ENCODE measurements around the gene NDUFAF8.
A peak's percentile ranks its signal among the peaks of the same experiment; 100 is the strongest.

NDUFAF8 gene

DNA sequence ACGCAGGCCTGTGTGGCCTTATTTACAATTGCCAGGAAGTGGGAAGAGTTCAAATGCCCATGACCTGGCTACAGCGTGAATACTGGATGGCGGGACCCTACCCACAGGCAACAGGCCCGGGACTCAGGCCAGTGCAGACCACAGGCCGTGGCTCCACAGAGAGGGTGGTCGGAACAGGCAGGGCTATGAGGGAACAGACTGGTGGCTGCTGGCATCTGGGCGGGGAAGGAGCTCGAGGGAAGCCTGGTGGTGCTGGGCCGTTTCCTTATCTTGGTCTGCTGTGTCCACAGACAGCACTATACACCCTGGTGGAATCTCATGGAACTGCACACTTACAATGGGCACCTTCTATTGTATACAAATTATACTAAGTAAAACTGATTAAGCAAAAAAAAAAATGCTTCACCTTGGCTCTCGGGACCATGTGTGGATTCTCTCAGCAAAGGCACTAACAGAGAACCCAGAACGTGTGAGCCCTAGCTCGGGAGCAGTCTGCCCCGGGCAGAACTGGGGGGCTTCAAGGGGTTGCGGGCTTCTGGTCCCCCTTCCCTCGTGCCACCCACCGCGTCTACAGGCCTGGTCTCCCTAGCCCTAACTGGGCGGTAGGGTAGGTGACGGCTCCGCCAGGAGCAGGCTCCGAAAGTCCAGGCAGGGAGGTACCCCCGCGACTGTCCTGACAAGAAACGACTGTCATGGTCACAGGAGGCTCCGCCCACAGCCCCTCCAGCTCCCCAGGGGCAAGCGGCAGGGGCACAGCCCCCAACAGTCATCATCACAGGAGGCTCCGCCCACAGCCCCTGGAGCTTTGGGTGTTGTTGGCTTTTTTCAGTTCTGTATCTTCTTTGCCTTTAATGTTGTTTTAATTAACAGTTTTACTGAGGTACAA, 38.2 kb upstream of the NDUFAF8 start:
- peak; percentile 58 for DNase-seq (ENCODE audit: low spot score)

DNA sequence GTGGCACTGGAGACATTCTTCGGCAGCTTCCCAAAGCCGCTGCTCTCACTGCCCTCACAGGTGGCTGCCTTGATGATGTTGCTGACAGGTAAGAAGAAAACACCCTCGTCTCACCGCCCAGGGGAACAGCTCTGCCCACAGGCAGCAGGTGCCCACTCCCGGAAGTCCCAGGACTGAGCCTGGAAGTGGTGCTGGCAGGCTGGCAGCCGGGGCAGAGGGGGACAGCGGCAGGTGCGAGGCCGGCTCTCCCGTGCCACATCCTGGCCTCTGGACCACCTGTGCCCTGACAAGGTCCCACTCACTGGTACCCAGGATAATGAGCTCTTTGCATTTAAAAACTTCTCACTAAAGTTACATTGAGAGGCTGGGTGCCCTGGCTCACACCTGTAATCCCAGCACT, 36.8 kb upstream of the NDUFAF8 start:
- no peak for DNase-seq (ENCODE audit: low spot score)

DNA sequence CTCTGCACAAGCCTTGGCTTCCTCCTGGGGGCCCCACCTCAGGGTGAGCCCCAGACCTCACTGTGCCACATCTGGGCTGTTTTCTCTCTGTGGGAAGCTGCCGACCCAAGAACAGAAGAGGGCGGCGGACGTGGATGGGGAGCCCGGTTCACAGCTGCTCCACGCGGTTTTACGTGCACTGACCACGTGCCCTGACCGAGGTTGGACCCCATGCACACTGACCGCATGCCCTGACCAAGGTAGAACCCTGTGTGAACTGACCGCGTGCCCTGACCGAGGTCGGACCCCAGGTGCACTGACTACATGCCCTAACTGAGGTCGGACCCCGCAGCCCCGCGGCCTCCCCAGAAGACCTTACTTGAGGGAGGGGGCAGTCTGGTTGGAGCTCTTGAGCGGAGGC, 36.0 kb upstream of the NDUFAF8 start:
- no peak for DNase-seq (ENCODE audit: low spot score)

DNA sequence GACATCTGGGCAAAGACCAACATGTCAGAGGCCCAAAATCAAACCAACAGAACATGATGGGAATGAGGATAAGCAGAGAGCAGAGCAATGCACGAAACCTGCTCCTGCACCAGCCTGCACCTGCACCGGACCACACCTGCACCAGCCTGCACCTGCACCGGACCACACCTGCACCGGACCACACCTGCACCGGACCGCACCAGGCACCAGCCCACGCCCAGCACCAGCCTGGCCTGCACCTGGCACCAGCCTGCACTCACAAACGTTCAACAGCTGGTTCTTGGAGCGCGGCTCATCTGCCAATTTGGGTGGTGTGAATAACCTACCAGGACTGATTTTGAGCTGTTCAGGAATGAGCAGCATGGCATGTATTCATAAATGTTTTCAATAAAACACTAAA, 34.5 kb upstream of the NDUFAF8 start:
- no peak for DNase-seq (ENCODE audit: low spot score)

DNA sequence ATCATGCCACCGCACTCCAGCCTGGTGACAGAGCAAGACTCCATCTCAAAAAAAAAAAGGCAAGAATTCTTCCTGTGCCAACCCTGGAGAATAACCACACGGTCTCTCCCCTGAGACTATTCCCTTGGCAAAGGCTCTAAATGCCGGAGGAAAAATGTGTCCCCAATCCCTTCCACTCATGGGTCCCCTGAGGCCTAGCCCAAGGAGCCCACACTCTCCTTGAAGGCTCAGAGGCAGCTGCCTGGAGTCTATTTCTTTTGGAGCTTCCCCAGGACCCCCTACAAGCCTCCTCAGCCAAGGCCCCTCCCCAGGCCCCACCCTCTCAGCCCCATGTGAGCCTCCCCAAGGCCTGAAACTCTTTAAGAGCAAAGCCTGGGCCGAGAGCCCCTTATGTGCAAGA, 33.0 kb upstream of the NDUFAF8 start:
- no peak for DNase-seq (ENCODE audit: low spot score)

DNA sequence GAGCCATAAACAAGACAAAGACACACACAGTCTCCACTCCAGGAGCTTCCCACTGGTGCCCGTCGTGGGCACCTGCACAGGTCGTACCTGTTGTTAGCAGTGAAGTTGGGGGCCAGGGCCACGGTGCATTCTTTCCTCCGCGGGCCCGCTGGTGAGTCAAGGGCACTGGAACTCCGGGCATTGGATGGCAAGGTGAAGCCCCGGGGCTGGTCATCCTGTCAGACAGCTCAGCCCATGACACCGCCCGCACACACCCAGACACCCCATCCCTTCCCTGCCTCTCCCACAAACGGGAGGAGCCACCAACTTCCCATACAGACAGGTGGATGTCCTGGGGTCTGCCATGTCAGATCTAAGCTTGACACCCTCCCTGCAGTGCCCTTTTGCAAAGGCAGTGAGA, 32.5 kb upstream of the NDUFAF8 start:
- no peak for DNase-seq (ENCODE audit: low spot score)

DNA sequence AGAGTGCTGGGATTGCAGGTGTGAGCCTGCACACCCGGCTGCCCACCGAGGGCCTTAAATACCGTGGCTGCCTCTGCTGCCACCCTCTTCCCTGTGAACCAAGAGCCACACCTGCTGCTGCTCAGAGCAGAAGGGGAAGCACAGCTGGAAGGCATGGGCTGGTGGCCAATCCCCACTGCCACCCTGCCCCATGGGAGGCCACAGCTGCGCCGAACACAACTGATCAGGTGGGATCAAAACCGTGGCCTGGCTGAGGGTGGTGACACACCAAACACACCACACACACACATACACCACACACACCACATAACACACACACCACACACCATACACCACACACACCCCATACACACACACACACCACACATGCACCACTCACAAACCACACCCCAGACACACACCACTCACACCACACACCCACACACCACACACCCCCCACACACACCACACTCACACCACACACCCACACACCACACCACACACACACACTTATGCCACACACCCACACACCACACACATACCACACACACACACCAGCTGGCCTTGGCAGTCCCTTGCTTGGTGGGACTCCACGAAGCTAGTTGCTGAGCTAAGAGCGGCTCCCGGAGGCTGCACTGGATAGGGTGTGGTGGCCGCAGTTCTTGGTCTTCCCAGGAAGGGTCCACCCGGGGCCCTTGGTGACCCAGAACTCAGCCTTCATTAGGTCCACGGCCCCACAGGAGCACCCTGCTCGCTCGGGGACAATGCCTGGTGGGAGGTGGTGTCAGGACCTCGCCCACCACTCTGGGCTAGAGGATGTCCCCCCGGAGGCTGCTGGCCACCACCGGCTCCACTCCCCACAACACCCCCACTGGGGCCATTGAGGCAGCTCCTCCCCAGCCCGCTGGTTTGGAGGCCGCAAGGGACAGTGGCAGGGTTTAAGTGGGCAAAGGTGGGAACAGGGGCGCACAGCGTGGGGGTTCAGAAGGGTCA, 31.2 kb upstream of the NDUFAF8 start:
- DNase-seq (ENCODE audit: low spot score) = no peak

DNA sequence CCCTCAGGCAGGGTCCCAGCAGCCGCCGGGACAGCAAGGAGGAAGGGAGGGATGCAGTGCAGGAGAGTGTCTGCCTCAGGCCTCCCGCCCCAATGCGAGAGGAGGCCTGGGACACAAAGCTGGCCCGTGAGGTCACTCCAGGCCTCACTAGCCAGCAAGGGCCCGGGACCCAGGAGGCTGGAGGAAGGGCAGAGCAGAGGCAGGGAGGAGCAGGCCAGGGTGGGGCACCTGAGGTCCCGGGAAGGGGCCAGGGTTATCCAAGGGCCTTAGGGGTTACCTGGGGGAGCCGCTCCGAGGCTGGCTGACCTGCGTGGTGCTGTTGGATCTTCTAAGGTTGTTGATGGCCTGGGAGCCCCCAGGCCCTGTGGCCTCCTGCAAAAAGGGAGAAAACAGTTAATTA, 30.5 kb upstream of the NDUFAF8 start:
- DNase-seq (ENCODE audit: low spot score) = no peak

DNA sequence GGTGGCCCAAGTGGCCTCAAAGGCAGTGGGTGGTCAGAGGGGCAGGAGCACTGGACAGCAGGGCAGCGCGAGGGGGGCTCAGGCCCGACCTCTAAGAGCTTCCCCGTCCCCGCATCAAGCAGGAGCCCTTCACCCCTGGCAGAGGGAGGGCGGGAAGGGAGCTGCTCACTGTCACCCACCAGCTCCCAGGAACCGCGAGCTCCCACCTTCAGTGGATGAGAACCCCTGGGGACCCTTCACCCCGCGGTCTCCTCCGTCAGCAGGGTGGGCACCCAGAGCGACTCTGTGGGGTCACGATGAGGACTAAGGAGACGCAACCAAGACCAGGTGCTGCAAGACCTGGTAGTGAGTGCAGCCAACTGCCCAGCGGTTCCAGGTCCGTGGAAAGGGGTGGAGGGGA, 30.0 kb upstream of the NDUFAF8 start:
- no peak for DNase-seq (ENCODE audit: low spot score)

DNA sequence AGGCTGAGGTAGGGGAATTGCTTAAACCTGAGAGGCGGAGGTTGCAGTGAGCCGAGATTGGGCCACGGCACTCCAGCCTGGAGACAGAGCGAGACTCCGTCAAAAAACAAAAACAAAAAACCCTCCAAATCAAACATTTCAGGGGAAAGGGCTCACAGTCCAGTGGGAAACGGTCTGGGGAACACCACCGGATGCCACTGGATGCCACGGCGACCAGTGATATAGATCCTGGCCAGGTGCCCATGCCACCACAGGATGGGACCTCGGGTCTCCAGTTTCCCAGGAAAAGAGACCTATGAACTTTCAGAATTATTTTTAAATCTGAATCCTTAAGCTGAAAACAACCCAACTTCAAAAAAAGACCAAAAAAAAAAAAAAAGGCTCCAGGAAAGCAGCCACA, 28.7 kb upstream of the NDUFAF8 start:
- no peak for DNase-seq (ENCODE audit: low spot score)

DNA sequence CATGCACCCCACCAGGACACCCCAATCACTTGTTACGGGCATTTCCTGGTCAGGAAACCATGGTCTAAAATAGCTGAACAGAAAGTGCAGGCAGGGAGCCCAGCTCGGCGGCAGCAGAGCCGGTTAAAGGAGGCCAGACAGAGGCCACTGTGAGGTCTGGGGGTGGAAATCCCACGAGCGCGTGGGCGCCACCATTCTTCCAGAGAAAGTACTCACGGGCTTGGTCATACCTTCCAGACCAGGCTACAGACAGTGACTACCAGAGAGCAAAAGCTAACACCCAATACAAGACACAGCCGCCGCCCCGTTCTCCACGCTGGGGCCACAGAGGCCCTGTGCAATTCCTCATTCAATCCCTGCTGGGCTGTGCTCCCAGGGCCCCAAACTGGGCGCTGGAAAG, 28.2 kb upstream of the NDUFAF8 start:
- no peak for DNase-seq (ENCODE audit: low spot score)

DNA sequence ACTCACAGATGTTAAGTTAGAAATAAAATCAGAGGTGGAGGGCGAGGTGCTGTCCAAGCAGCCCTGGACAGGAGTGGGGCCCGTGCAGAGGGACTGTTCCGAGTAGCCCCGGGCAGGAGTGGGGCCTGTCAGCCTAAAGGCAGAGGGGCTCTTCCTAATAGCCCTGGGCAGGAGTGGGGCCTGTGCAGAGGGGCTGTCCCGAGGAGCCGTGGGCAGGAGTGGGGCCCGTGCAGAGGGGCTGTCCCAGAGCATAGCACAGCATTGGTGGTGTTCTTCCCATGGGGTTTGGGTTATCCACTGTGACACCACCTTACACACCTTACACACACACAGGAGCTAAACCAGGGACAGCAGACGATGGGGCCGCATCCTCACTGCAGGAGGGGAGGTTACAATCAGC, 26.8 kb upstream of the NDUFAF8 start:
- no peak for DNase-seq (ENCODE audit: low spot score)

DNA sequence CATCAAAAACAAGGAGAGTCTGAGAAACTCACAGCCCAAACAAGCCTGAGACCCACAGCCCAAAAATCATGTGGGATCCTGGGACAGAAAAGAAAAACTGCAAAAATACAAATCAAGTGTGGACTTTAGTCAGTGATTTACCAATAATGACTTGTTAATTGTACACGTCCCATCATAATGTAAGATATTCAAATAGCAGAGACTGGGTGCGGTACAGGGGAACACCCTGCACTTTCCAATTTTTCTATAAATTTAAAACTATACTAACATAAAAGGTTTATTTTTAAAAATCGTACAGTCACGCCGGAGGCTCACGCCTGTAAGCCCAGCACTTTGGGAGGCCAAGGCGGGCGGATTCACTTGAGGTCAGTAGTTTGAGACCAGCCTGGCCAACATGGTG, 25.1 kb upstream of the NDUFAF8 start:
- DNase-seq (ENCODE audit: low spot score) = no peak

DNA sequence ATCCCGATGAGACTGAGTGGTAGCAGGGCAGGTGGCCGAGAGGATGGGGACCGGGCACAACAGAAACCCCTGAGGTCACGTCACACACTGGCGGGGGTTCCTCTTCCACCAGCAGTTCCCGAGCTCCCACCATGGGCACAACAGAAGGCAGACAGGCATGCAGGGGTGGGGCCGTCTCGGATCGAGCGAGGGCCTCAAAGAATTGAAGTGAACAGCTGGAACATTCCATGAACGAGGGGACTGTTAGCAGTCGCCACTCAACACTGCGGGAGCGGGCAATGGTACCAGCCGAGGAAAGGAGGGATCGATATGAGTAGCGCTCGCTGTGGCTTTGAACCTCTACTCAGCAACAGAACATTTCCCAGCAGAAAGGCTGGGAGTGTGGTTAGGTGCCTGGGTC, 21.6 kb upstream of the NDUFAF8 start:
- no peak for DNase-seq (ENCODE audit: low spot score)

DNA sequence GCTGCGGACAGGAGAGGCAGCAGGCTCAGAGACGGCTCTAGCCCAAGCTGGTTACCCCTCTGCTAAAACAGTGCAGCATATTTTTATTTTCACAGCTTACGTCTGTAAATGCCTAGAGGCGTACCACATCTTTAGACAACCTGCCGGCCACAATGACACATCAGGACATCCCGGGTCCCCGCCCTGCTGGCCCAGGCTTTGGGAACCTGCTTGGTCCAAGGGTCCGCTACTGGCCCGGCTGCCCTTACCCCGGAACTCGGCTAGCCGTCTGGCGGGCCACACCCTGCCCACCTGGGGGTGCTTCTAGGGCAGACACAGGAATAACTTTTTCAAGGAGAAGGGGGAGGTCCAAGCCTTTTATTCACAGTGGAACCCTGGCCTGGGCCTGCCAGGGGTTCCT, 20.7 kb upstream of the NDUFAF8 start:
- no peak for DNase-seq (ENCODE audit: low spot score)

DNA sequence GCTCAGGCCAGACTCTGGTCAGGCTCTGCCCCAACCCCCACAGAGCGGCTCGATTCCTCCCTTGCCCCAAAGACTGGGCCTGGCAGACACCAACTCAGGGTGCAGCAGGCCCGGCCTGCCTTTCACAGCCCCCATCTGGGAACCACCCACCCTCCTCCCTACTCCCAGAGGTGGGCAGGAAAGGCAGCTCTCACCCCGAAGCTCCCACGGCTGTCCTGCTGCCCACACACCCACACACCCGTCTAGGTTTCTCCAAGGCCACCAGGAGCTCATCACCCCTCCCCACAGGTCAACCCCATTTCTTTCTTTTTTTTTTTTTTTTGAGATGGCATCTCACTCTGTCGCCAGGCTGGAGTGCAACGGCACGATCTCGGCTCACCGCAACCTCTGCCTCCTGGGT, 20.1 kb upstream of the NDUFAF8 start:
- DNase-seq (ENCODE audit: low spot score) = no peak

DNA sequence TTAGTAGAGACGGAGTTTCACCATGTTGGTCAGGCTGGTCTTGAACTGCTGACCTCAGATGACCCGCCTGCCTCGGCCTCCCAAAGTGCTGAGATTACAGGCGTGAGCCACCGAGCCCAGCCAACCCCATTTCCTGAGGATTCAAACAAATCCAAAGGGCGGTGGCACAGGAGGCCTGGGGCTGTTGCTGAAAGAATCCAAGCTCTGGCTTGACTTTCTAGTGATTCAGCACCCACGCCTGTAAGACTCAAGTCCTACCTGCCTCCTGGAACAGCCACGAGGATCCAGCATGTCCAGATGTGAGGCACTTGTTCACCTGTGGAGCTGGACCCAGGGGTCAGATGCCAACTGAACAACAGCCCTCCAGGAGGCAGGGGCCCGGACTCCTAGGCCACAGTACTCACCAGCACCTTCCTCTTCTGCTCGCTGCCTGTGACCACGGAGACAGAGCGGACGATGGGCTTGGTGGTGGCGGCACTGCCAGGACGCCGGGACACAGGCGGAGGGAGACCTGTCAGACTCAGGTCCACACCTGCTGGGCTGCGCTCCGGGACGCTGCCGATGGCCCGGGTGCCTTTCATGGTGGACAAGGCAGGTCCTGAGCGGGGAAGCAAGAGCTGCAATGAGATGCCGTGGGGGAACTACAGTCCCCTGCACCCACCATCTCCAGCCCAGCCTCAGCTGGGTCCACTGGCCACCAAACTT, 19.5 kb upstream of the NDUFAF8 start:
- no peak for DNase-seq (ENCODE audit: low spot score)

DNA sequence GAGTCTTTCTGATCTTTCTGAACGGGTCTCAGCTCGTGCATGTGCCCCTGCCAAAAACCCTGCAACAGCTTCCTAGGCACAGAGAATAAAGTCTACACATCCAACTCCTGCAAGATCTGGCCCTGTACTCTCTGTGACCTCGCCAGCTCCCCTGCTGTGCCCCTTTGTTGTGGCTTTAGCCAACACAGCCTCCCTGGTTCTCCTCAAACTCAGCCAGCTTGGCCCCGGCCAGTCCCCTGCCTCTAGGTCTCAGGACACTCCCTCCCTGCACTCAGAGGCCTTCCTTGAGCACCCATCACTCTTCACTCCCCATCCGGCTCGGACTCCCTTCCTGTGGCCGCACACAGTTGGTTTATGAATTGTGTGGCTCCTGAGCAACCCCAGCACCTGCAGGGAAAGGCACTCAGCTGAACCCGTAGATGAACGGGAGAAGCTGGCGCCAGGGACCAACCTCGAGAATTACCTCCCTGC, 17.7 kb upstream of the NDUFAF8 start:
- no peak for DNase-seq (ENCODE audit: low spot score)

DNA sequence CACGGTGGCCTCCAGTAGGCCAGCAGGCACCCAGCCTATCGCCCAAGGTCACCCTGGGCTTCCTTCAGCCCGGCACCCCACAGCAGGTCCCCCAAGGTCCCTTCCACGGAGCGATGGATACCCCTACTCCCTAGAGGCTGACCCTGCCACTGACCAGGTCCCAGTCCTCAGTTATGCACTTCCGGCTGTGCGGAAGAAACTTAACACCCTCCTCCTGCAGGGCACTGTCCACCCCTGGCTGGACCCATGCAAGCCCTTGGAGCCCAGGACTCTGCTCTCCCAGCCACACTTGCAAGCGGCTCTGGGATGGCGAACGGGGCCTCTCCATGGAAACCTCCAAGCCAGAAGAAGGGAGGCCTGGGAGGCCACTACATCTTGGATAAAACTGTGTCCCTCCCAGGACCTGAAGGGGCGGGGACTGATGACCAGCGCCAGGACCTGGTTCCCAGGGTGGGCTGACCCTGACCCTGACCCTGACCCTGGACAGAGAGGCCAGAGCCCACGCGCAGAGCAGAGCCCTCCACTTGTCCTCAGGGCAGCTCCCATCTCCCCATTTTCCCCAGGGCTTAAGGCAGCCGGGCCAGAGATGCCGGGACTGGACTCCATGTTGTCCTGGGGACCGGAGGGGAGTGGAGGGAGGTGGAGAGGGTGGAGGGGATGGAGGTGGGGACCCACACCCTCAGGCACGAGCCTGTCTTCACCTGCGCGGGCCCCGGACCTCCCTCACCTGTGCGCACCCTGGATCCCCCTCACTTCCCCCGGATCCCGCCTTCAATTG, 17.1 kb upstream of the NDUFAF8 start:
- no peak for DNase-seq (ENCODE audit: low spot score)

DNA sequence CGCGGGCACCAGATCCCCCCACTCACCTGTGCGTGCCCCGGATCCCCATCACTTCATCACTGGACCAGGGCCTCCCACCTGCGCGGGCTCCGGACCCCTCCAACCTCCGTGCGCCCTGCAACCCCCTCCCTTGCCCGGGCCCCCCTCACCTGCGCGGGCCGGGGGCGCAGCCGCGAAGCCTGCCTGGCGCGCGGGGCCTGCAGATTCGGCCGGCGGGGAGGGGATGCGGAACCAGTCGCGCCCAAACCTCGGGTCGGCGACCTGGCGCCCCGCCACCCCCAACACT, 16.6 kb upstream of the NDUFAF8 start:
- DNase-seq (ENCODE audit: low spot score) = no peak

DNA sequence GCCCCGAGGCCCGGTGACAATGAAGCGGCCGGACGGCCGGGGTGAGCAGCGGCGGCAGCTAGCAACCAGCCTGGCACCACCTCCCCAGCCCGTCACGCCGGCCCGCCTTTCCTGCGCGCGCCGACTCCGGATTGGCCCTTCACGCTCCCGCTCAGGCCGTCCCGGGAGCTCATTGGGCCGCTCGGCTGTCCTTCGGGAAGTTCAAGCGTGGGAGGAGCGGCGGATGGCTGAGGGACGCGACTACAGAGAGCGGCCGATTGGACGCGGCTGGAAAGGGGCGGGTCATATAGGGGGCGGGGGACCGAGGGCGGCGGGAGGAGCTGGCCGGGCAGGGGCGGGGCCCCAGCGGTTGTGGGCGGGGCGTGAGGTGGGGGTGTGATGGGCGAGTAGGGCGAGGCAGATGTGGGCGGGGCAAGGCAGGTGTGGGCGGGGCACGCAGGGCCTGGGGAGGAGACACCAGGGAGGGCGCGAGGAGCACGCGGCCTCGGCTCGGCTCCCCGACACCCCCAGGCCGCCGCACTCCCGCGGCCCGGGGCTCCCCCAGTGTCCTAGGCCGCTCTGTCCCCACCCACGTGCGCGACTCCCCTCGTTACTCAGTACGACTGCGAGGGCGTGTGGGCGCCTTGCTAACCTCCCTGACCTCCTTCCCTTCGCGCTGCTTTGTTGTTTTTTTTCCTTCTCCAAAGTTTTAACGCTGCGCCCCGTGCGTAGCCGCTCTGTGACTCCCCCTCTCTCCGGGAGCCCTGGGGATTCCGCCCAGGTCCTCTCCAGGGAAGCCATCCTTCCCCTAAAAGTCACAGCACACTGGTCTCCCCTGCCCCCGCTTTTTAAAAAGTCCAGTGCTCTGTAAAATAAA, 16.0 kb upstream of the NDUFAF8 start, which contains the start of gene CEP131:
TSS of gene CEP131 (minus strand) at position 60 of the 856 bp plus-strand sequence. CDS start 2,909 bp downstream, outside the sequence.
- peak; percentile 98 for DNase-seq (ENCODE audit: low spot score)
